OCI-LY7 (cell line): ENCODE measurements around the gene SLC41A1. TPM values are rescaled to one million over a fixed set of nuclear protein-coding genes. Genes with fewer than 3 reads are reported as not detected.

Source experiments
- BruUV-seq: library from RNA; stranded (reverse); fragments of 400-500 nt; replicated peaks from 2 replicates; lab custom pipeline; 2021; lab: Mats Ljungman, UMichigan
- CTCF ChIA-PET: fragments of 300-600 bp; sonication (Branson Sonifier 250); formaldehyde crosslinking; loops from one replicate; lab custom pipeline; 2022; ENCODE audit warnings: antibody characterized with exemption; ENCODE audit not compliant: unreplicated experiment; lab: Charles Lee
- POLR2A ChIA-PET: fragments of 300-600 bp; sonication (Branson Sonifier 250); formaldehyde crosslinking; loops from one replicate; lab custom pipeline; 2022; ENCODE audit warnings: antibody characterized with exemption; lab: Charles Lee
- DNase-seq: peaks from one replicate; pipeline ENCODE4 v3.0.0-alpha.2; 2015; ENCODE audit warnings: low spot score
- H2AFZ ChIP-seq: fragments of 200-600 bp; sonication (generic), shearing (Covaris generic); 2 replicates; pipeline ENCODE4 v1.6.1; 2014; ENCODE audit warnings: mild to moderate bottlenecking, antibody characterized with exemption, low read length, moderate library complexity
- H3K27ac ChIP-seq: fragments of 200-600 bp; sonication (generic); 2 replicates; pipeline ENCODE4 v1.5.1; 2014; ENCODE audit warnings: mixed run types, low read depth, mild to moderate bottlenecking, moderate library complexity, low read length, inconsistent platforms; ENCODE audit not compliant: poor library complexity, severe bottlenecking
- H3K36me3 ChIP-seq: fragments of 200-600 bp; sonication (generic); 2 replicates; pipeline ENCODE4 v1.6.1; 2014; ENCODE audit warnings: mild to moderate bottlenecking, antibody characterized with exemption, low read length, moderate library complexity, mixed read lengths; ENCODE audit not compliant: insufficient read depth
- H3K4me1 ChIP-seq: fragments of 200-600 bp; sonication (generic); 2 replicates; pipeline ENCODE4 v1.5.1; 2014; ENCODE audit warnings: mild to moderate bottlenecking, low read length; ENCODE audit not compliant: insufficient read depth, poor library complexity, severe bottlenecking
- H3K4me2 ChIP-seq: fragments of 200-600 bp; sonication (generic); 2 replicates; pipeline ENCODE4 v1.6.1; 2014; ENCODE audit warnings: mild to moderate bottlenecking, low read length
- H3K4me3 ChIP-seq: fragments of 200-600 bp; sonication (generic); 2 replicates; pipeline ENCODE4 v1.5.1; 2014; ENCODE audit warnings: mild to moderate bottlenecking, low read depth, low read length; ENCODE audit not compliant: poor library complexity, severe bottlenecking
- H3K79me2 ChIP-seq: fragments of 200-600 bp; sonication (generic); 2 replicates; pipeline ENCODE4 v1.6.1; 2016; ENCODE audit warnings: low read depth, mild to moderate bottlenecking, low read length, moderate library complexity, mixed read lengths; ENCODE audit not compliant: insufficient read depth
- H3K9me2 ChIP-seq: fragments of 200-600 bp; sonication (generic); 2 replicates; pipeline ENCODE4 v1.6.1; 2016; ENCODE audit warnings: mild to moderate bottlenecking, low read length, mixed read lengths; ENCODE audit not compliant: insufficient read depth
- H3K9me3 ChIP-seq: fragments of 200-600 bp; sonication (generic); 2 replicates; pipeline ENCODE4 v1.6.1; 2014; ENCODE audit warnings: mild to moderate bottlenecking, mixed run types, low read length, mixed read lengths
- H4K20me1 ChIP-seq: fragments of 200-600 bp; sonication (generic); 2 replicates; pipeline ENCODE4 v1.6.1; 2014; ENCODE audit warnings: mild to moderate bottlenecking, antibody characterized with exemption, low read length, moderate library complexity, mixed read lengths; ENCODE audit not compliant: insufficient read depth
- CTCF ChIP-seq: fragments of 200-600 bp; sonication (generic); conservative IDR thresholded peaks from 2 replicates; pipeline ENCODE4 v1.5.1; 2014; ENCODE audit warnings: mild to moderate bottlenecking, antibody characterized with exemption, low read length, moderate library complexity, mixed read lengths
- EZH2phosphoT487 ChIP-seq: fragments of 200-600 bp; sonication (generic); IDR thresholded peaks from 2 replicates; pipeline ENCODE4 v1.6.1; 2018; ENCODE audit warnings: low read depth, borderline replicate concordance, mild to moderate bottlenecking, mixed run types, antibody characterized with exemption, low read length, moderate library complexity, mixed read lengths
- intact Hi-C: fragments of 100-400 bp; cut with micrococcal nuclease; formaldehyde crosslinking; loops from one replicate; pipeline ENCODE4 v1.10.0; 2022; ENCODE audit not compliant: unreplicated experiment
- total RNA-seq, 2 experiments: library from RNA; depleted of rRNA in 1 of 2; stranded (reverse); fragments of >200 nt in 1 of 2; shearing (Covaris generic) in 1 of 2; gene quantifications; 2 replicates each; pipeline ENCODE4 v1.2.3, GENCODE V29; 2014 to 2022

The SLC41A1 gene
- total RNA-seq, 2 experiments from 2014 or later = 3.2 to 8.2 TPM

GRCh38 chr1:205756552-205756951 is 56.4 kb downstream of the SLC41A1 start:
- no peaks in the 10 kb centered on the region for H3K4me1 ChIP-seq
- no peak for TF ChIP-seq CTCF
- TF ChIP-seq EZH2phosphoT487 = no peak
- no peak for DNase-seq
- no peaks in the 10 kb centered on the region for H3K79me2 ChIP-seq
- H3K9me2 ChIP-seq = no peaks in the 10 kb centered on the region
- CTCF ChIA-PET = no interaction called here
- no TSS peak for BruUV-seq
- no peaks in the 10 kb centered on the region for H4K20me1 ChIP-seq
- POLR2A ChIA-PET = interaction anchor here (0.6 kb wide), 1 partner anchor 296 kb away, joined by 3 read pairs; no protein-coding TSS in a partner anchor
- no peak overlapping the region for H3K27ac ChIP-seq
- no peak overlapping the region for H2AFZ ChIP-seq
- H3K36me3 ChIP-seq = no peaks in the 10 kb centered on the region
- no peak overlapping the region for H3K4me3 ChIP-seq
- no peaks in the 10 kb centered on the region for H3K9me3 ChIP-seq
- intact Hi-C loops = no loop called here
- no peak overlapping the region for H3K4me2 ChIP-seq

DNA sequence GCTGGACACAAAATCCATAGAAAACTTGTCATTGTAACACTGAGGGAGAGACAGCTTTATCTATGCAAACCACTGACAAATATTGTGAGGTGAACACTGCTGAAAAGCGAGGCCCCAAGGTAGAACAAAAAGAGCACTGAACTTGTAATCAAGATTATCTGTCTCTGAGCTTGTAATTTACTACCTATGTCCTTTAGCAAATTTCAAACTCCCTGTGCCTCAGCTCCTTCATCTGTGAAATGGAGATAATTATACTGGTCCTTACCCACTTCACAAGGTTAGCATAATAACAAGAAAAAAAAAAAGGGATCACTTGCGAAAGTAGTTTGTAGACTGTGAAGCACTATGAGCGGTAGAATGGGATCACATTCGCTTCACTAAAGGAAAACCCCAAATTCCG is 58.1 kb downstream of the SLC41A1 start:
- Histone ChIP-seq H3K9me2 (no peaks in the 10 kb centered on the region), H3K4me3 (no peak overlapping the region), H3K27ac (no peak overlapping the region), H3K4me2 (no peak overlapping the region), H3K4me1 (peaks cover 7% of the 10 kb centered on the region), H3K79me2 (peaks cover 1% of the 10 kb centered on the region; the same call in 1 of the 2 replicates), H4K20me1 (no peaks in the 10 kb centered on the region), H3K36me3 (no peaks in the 10 kb centered on the region), H3K9me3 (no peaks in the 10 kb centered on the region), H2AFZ (no peak overlapping the region)
- BruUV-seq = no TSS peak
- ChIA-PET CTCF (no interaction called here), POLR2A (interaction anchor here (0.6 to 1.6 kb wide), 2 partner anchors 10 to 13 kb away, joined by 4 to 6 read pairs; no protein-coding TSS in a partner anchor)
- intact Hi-C loops = loop anchor here (5.0 kb wide), 1 partner anchor 287 kb away; no protein-coding TSS in a partner anchor
- TF ChIP-seq CTCF (no peak), EZH2phosphoT487 (no peak)
- DNase-seq = no peak

GRCh38 chr1:205751036-205751651 is 61.9 kb downstream of the SLC41A1 start:
- DNase-seq = no peak
- H3K9me2 ChIP-seq = no peaks in the 10 kb centered on the region
- H2AFZ ChIP-seq = peak overlapping the region; percentile 98
- intact Hi-C loops = loop anchor here (5.0 kb wide), 1 partner anchor 291 kb away; no protein-coding TSS in a partner anchor
- peaks cover 27% of the 10 kb centered on the region for H3K4me1 ChIP-seq
- TF ChIP-seq CTCF (no peak), EZH2phosphoT487 (no peak)
- BruUV-seq = no TSS peak
- H3K4me3 ChIP-seq = peak overlapping the region; percentile 95
- peak overlapping the region; percentile 86 for H3K27ac ChIP-seq
- H3K4me2 ChIP-seq = peak overlapping the region; percentile 67; the same call in 1 of the 2 replicates
- H3K9me3 ChIP-seq = no peaks in the 10 kb centered on the region
- H3K79me2 ChIP-seq = peaks cover 38% of the 10 kb centered on the region
- H4K20me1 ChIP-seq = peaks cover 28% of the 10 kb centered on the region
- ChIA-PET POLR2A (interaction anchor here (0.6 to 1.4 kb wide), 2 partner anchors 14 to 811 kb away, joined by 3 to 4 read pairs; no protein-coding TSS in a partner anchor), CTCF (no interaction called here)
- H3K36me3 ChIP-seq = peaks cover 30% of the 10 kb centered on the region
